Prostate gland (tissue), 2 donors: ENCODE data around the gene THSD4. TPM values are rescaled to one million over a fixed set of nuclear protein-coding genes. Genes with fewer than 3 reads are reported as not detected.
A peak's percentile ranks its signal among the peaks of the same experiment; 100 is the strongest.

Source experiments
- DNase-seq: peaks from one replicate; pipeline ENCODE4 v3.0.0-alpha.2; 2019; ENCODE audit warnings: low spot score
- H3K27ac ChIP-seq, 2 donors: fragments of 200-600 bp; sonication (generic); 2 replicates each; pipeline ENCODE4 v1.5.1; 2017 to 2019
- H3K27me3 ChIP-seq: fragments of 200-600 bp; sonication (generic); replicated peaks from 2 replicates; pipeline ENCODE4 v1.5.1; 2019; ENCODE audit not compliant: insufficient read depth
- H3K36me3 ChIP-seq, 2 donors: fragments of 200-600 bp; sonication (generic); 1 replicate in 1 of 2; 2 replicates in 1 of 2; pipeline versions ENCODE4 v1.5.1 to v1.8.1; 2017 to 2019
- H3K4me1 ChIP-seq: fragments of 200-600 bp; sonication (generic); replicated peaks from 2 replicates; pipeline ENCODE4 v1.5.1; 2019
- H3K4me3 ChIP-seq, 2 donors: fragments of 200-600 bp; sonication (generic); 2 replicates each; pipeline ENCODE4 v1.5.1; 2017 to 2019
- H3K9me3 ChIP-seq: fragments of 200-600 bp; sonication (generic); 2 replicates; pipeline ENCODE4 v1.5.1; 2017
- POLR2A ChIP-seq: fragments of 450-650 bp; IDR thresholded peaks from one replicate; pipeline ENCODE4 v1.6.1; 2016; ENCODE audit warnings: antibody characterized with exemption, mild to moderate bottlenecking
- POLR2AphosphoS5 ChIP-seq: sonication (generic); formaldehyde crosslinking; IDR thresholded peaks from one replicate; pipeline ENCODE4 v1.6.1; 2017; ENCODE audit warnings: antibody characterized with exemption
- WGBS: methylation state at CpG from one replicate; pipeline ENCODE4 v1.1.5; 2018; 5-methylcytosine and 5-hydroxymethylcytosine counted together
- intact Hi-C: fragments of 100-400 bp; cut with DNase I; formaldehyde crosslinking; loops from one replicate; pipeline ENCODE4 v1.14.2; 2022
- total RNA-seq, 2 donors: library from RNA; depleted of rRNA; stranded (reverse); fragments of >200 nt; gene quantifications; one replicate each; pipeline ENCODE4 v1.1.0, GENCODE V29; 2016
- TF ChIP-seq, protein P1 (sequence below), 4 experiments: fragments of 200-600 bp in 2 of 4; fragments of 450-650 bp in 2 of 4; sonication (generic) in 2 of 4; IDR thresholded peaks; 1 replicate in 3 of 4; 2 replicates in 1 of 4; pipeline ENCODE4 v1.5.1; 2016 to 2019; ENCODE audit warnings: antibody characterized with exemption in 4 of 4, mild to moderate bottlenecking in 2 of 4, moderate library complexity in 2 of 4

The THSD4 gene
- total RNA-seq, 2 donors from 2014 or later, result 84.1 to 223 TPM

DNA sequence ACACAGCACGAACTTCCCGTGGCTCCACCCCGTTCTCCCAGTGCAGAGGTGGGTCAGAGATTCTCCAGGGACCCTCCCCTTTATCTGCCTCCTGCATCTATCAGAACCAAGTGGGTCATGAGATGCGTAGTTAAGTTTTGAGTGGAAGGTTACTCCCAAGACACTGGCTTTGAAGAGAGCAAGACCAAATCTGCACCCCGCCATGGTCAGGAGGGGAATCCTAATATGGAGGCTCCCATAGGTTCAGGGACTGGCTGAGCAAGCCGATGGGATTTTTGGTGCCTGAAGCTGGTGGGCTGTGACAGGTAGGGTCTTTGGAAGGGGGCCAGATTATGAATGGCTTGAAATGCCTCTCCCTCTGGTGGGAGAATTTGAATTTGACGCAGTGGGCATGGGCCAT, 488.1 kb downstream of the THSD4 start:
- Histone ChIP-seq H3K9me3 (no peaks in the 10 kb centered on the region), H3K27me3 (no peaks in the 10 kb centered on the region), H3K4me3 (no peak overlapping the region), H3K27ac (no peak overlapping the region), H3K36me3 (no peaks in the 10 kb centered on the region), H3K4me1 (no peaks in the 10 kb centered on the region)
- no peak for DNase-seq
- TF ChIP-seq, protein P1, sequence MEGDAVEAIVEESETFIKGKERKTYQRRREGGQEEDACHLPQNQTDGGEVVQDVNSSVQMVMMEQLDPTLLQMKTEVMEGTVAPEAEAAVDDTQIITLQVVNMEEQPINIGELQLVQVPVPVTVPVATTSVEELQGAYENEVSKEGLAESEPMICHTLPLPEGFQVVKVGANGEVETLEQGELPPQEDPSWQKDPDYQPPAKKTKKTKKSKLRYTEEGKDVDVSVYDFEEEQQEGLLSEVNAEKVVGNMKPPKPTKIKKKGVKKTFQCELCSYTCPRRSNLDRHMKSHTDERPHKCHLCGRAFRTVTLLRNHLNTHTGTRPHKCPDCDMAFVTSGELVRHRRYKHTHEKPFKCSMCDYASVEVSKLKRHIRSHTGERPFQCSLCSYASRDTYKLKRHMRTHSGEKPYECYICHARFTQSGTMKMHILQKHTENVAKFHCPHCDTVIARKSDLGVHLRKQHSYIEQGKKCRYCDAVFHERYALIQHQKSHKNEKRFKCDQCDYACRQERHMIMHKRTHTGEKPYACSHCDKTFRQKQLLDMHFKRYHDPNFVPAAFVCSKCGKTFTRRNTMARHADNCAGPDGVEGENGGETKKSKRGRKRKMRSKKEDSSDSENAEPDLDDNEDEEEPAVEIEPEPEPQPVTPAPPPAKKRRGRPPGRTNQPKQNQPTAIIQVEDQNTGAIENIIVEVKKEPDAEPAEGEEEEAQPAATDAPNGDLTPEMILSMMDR (IDR thresholded peaks at IDR 0.05), result no peak
- TF ChIP-seq POLR2A, result no peak
- TF ChIP-seq POLR2AphosphoS5, result no peak
- 66% methylated on average over 7 of the region's 7 CpGs for WGBS
- intact Hi-C loops, result no loop called here

DNA sequence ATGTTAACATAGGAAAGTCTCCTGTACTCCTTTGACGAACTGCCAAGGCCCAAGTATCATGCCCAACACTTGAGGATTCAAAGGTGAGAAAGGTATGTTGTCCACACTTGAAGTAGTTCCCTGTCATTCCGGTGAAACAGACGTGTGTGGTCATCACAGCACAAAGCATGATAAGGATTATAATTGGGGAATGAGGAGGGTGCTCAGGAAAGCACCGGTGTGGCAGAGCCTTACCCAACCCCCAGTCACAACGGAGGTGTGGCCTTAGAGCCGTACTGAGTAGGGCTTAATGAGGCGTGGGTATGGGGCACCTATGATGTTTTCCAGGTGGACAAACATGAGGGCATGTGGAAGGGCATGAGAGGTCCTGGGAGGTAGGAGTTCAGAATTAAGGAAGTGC, 492.1 kb downstream of the THSD4 start:
- H3K4me3 ChIP-seq, result no peak overlapping the region
- no peaks in the 10 kb centered on the region for H3K9me3 ChIP-seq
- intact Hi-C loops, result no loop called here
- TF ChIP-seq, protein P1 (IDR thresholded peaks at IDR 0.05), result no peak
- TF ChIP-seq POLR2A (no peak), POLR2AphosphoS5 (no peak)
- no peaks in the 10 kb centered on the region for H3K27me3 ChIP-seq
- DNase-seq, result no peak
- H3K4me1 ChIP-seq, result peaks cover 21% of the 10 kb centered on the region
- H3K36me3 ChIP-seq, result no peaks in the 10 kb centered on the region
- 94% methylated on average over 7 of the region's 7 CpGs for WGBS
- peak overlapping the region; percentile 20 to 24 for H3K27ac ChIP-seq

DNA sequence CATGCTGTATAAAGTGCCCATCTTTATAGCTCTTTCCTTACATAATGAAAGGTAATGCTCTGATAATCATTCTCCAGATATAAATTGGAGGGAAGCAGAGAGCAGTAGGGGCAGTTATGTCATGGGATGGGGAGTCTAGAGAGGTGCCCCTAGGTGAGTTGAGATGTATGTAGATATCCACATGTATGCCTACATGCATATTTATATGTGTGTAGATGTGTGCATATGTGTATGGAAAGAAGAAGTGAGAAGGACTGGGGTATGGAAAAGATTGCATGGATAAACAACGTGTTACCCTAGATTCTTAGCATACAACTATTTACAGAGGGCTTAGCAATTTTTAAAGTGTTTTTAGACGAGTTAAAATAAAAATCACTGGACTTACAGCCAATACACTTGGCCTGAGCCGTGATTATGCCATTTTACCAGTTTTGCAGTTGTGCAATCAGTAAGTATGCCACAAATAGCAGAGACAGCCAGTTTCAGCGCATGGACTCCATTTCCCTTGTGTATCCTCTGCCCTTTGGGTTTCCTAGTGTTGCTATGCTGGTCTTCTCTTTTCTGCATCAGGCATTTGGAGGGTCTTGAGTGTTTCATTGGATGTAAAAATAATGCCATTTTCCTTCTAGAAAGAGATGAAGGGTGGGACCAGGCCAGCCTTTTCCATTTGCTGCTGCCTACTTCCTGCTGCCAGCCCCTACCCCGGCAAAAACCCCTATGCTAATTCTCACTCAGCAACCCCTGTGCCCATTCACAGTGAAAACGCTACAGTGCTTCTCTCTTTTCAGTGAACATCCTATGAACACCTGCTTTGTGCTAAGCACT, 495.7 kb downstream of the THSD4 start:
- no peak for DNase-seq
- Histone ChIP-seq H3K9me3 (no peaks in the 10 kb centered on the region), H3K4me1 (peaks cover 25% of the 10 kb centered on the region), H3K4me3 (no peak overlapping the region), H3K27me3 (no peaks in the 10 kb centered on the region), H3K27ac (peak overlapping the region; percentile 76), H3K36me3 (no peaks in the 10 kb centered on the region)
- peak; percentile 16 for TF ChIP-seq POLR2AphosphoS5
- TF ChIP-seq, protein P1 (IDR thresholded peaks at IDR 0.05), result no peak
- no peak for TF ChIP-seq POLR2A
- 54% methylated on average over 6 of the region's 6 CpGs for WGBS
- intact Hi-C loops, result no loop called here

DNA sequence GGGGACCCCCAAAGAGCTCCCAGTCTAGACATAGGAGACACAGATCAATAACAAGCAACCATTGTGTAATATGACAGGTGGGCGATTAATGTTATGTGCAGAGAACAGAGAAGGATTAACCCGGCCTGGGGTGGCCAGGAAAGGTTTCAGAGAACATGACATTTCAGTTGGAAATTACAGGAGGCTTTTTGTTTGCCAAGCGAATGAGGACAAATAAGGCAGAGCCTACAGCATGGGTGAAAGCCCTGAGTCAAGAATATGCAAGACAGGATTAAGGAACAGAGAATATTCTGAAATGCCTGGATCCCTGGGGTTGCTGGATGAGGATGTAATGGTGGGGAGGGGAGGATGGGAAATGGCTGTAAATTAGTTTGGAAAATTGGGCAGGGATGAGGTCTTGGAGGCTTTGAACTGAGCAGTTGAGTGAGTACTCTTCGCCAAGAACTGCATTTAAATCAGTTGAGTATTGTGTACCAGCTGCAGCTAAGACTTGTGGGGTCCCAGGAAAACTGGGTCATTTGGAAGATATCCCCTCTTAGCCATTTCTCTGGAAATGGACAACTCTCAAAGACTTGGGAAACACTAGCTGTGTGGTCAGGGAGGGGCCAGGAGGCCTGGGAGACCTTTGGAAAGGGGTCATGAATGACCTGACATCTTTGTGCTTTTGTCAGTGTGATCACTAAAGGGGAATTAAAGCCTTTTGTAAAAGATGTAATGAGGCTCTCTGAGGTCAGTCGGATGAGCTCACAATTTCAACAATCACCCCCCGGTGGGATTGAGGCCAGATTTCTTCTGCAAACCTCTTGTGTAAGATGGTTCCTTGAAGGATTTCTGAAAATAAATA, 496.5 kb downstream of the THSD4 start:
- no peak for TF ChIP-seq POLR2A
- Histone ChIP-seq H3K4me1 (peaks cover 25% of the 10 kb centered on the region), H3K9me3 (no peaks in the 10 kb centered on the region), H3K27me3 (no peaks in the 10 kb centered on the region), H3K27ac (peak overlapping the region; percentile 76), H3K36me3 (no peaks in the 10 kb centered on the region), H3K4me3 (no peak overlapping the region)
- DNase-seq, result no peak
- 88% methylated on average over 6 of the region's 6 CpGs for WGBS
- intact Hi-C loops, result no loop called here

DNA sequence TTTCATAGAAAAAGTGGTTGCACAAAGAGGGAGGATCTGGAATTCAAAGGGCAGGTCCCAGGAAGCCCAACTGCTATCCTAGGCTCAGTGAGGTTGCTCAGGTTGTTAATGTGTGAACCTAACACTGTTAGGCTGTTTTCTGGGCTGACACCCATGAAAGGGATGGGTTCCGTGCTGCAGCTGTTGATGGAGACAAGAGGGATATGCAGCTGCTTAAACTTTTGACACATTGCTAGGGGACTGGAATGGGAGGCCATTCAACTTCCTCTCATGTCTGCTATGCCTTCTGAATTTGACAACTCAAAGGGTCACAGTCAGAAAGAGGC, 497.1 kb downstream of the THSD4 start:
- Histone ChIP-seq H3K27ac (peak overlapping the region; percentile 23 to 76), H3K27me3 (no peaks in the 10 kb centered on the region), H3K36me3 (no peaks in the 10 kb centered on the region), H3K9me3 (no peaks in the 10 kb centered on the region), H3K4me3 (no peak overlapping the region), H3K4me1 (peaks cover 25% of the 10 kb centered on the region)
- 88% methylated on average over 1 of the region's 1 CpG for WGBS
- intact Hi-C loops, result no loop called here
- TF ChIP-seq, protein P1 (IDR thresholded peaks at IDR 0.05), result no peak
- no peak for TF ChIP-seq POLR2A
- TF ChIP-seq POLR2AphosphoS5, result no peak
- DNase-seq, result no peak
